Glutamatergic neuron (in vitro differentiated cells): ENCODE results near the gene SMG6. TPM values are rescaled to one million over a fixed set of nuclear protein-coding genes. Genes with fewer than 3 reads are reported as not detected.
A peak's percentile ranks its signal among the peaks of the same experiment; 100 is the strongest.

Source experiments
- DNase-seq: peaks from one replicate; pipeline ENCODE4 v3.0.0; 2022
- H3K27ac Mint-ChIP-seq: one replicate; pipeline ENCODE4 v1.8.0; 2020; ENCODE audit warnings: mild to moderate bottlenecking, mixed read lengths, inconsistent platforms; ENCODE audit not compliant: unreplicated experiment
- H3K27me3 Mint-ChIP-seq: one replicate; pipeline ENCODE4 v1.8.0; 2020; ENCODE audit warnings: mild to moderate bottlenecking, moderate library complexity, mixed read lengths, inconsistent platforms; ENCODE audit not compliant: unreplicated experiment
- H3K36me3 Mint-ChIP-seq: one replicate; pipeline ENCODE4 v1.8.0; 2020; ENCODE audit warnings: mild to moderate bottlenecking, mixed read lengths, inconsistent platforms; ENCODE audit not compliant: unreplicated experiment
- H3K4me1 Mint-ChIP-seq: one replicate; pipeline ENCODE4 v1.8.0; 2020; ENCODE audit warnings: mild to moderate bottlenecking, low read depth, mixed read lengths, inconsistent platforms; ENCODE audit not compliant: unreplicated experiment
- H3K4me3 Mint-ChIP-seq: one replicate; pipeline ENCODE4 v1.8.0; 2020; ENCODE audit warnings: mild to moderate bottlenecking, mixed read lengths, inconsistent platforms; ENCODE audit not compliant: unreplicated experiment
- H3K9me3 Mint-ChIP-seq: one replicate; pipeline ENCODE4 v1.8.0; 2020; ENCODE audit warnings: mild to moderate bottlenecking, moderate library complexity, mixed read lengths, inconsistent platforms; ENCODE audit not compliant: unreplicated experiment
- CTCF ChIP-seq: fragments of 200-600 bp; sonication (generic); IDR thresholded peaks from one replicate; pipeline ENCODE4 v1.5.0; 2021; ENCODE audit not compliant: partially characterized antibody, unreplicated experiment
- total RNA-seq: library from RNA; stranded (reverse); fragmentation: NEBNext Ultra II Directional; extraction: Animal tissue kit (Norgen Biotek cat#: 25700); gene quantifications from one replicate; pipeline ENCODE4 v1.2.1, GENCODE V29; 2021; ENCODE audit not compliant: unreplicated experiment

The SMG6 gene
- total RNA-seq, 1 donor from 2014 or later: 42.7 TPM

DNA sequence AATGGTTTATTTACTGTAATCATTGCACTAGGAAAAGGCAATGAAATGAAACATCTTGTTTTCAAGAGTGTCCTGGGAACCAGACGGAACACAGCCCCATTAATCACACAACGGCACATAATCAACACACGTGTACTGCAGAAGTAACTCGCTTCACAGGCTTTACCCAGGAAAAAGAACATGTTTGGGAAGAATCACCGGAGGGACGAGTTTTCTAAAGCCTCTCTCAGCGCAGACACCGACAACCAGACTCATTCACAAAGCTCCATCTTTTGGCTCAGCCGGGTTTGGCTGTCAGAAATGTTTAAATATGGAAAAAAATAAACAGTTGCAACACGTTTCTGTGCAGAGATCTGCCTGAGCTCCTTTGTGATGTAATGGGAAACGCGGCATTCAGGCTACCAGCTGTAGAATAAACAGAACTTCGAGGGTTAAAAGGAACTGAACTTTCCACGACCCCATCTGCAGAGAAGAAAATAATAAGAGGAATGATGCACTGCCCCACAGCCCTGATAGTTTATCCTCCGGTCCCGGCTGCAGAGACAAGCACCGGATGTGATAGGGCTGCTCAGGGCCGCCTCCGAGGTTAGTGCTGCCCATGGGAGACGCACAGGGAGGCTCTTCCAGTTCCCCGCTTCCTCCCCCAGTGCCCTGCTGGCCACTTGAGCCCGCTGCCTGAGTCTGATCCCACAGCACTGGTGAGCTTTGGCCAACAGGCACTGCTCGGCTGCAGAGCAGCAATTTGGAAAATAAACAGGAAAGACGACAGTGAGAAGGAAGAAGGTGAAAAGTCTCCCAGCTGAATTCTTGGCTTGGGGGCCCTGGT is 128.9 kb downstream of the SMG6 start:
- Mint-ChIP-seq H3K4me1 (peaks cover 27% of the 10 kb centered on the region), H3K9me3 (peaks cover 1% of the 10 kb centered on the region), H3K27me3 (no peaks in the 10 kb centered on the region), H3K36me3 (no peaks in the 10 kb centered on the region), H3K27ac (no peak overlapping the region), H3K4me3 (no peak overlapping the region)
- TF ChIP-seq CTCF: no peak
- DNase-seq: no peak

DNA sequence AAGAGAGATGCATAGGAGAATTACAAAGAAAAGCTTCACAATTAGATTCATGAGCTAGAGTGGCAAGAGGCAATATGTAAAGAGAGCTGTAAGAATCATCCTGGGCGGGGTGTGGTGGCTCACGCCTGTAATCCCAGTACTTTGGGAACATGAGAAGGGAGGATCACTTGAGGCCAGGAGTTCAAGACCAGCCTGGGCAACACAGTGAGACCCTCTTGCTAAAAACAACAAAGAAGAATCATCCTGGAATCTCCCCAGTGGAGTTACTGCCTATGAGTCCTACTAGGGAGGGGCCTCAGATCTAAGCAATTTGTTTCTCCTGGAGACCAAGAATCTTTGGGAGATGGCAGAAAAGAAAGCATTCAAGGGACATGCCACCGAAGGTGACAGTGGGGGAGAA is 129.6 kb downstream of the SMG6 start:
- Mint-ChIP-seq H3K27ac (no peak overlapping the region), H3K4me3 (no peak overlapping the region), H3K9me3 (peaks cover 1% of the 10 kb centered on the region), H3K27me3 (peaks cover 3% of the 10 kb centered on the region), H3K36me3 (no peaks in the 10 kb centered on the region), H3K4me1 (peaks cover 27% of the 10 kb centered on the region)
- DNase-seq: no peak
- no peak for TF ChIP-seq CTCF

GRCh38 chr17:2172999-2173398 is 130.6 kb downstream of the SMG6 start:
- Mint-ChIP-seq H3K27me3 (peaks cover 3% of the 10 kb centered on the region), H3K27ac (peak overlapping the region; percentile 87), H3K4me3 (peak overlapping the region; percentile 54), H3K4me1 (peaks cover 27% of the 10 kb centered on the region), H3K36me3 (no peaks in the 10 kb centered on the region), H3K9me3 (peaks cover 1% of the 10 kb centered on the region)
- DNase-seq: no peak
- no peak for TF ChIP-seq CTCF

DNA sequence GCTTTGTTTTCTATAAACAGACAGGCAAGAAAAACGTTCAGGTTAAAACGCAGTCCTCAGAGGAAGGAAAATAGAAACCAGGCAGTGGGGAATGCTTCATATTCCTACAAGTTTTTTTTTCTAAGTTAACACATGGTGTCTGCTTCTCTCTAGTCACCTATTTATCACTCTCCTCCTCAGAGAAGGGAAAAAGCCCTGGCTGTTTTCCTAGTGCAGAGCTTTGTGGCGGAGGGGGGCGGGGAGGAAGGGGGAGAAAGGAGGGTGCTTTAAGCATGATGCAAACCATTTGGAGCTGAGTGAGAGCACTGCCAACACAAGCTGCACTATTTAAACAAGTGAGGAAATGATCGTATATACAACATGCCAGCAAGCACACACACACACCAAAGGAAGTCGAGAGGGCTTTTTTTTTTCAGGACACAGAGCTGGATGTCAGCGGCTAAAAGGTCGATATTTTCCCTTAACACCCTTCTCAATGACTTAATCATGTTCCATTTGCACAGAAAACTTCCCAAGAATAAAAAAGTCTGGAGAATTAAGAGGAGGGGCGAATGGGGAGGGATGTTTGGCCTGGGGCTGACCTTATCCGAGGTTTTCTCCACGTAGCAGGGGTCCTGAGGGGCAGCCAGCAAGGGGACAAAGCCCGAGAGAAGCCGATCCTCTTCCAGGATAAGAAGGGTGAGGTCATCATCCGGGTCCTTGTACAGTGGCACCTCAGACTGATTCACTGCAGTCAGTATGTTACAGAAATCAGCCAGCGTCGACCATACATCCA is 131.3 kb downstream of the SMG6 start:
- peaks cover 3% of the 10 kb centered on the region for H3K27me3 Mint-ChIP-seq
- DNase-seq: peak; percentile 33
- TF ChIP-seq CTCF: no peak
- peaks cover 27% of the 10 kb centered on the region for H3K4me1 Mint-ChIP-seq
- H3K4me3 Mint-ChIP-seq: peak overlapping the region; percentile 45
- H3K36me3 Mint-ChIP-seq: no peaks in the 10 kb centered on the region
- peak overlapping the region; percentile 87 for H3K27ac Mint-ChIP-seq
- peaks cover 1% of the 10 kb centered on the region for H3K9me3 Mint-ChIP-seq

GRCh38 chr17:2171702-2172076 is 131.9 kb downstream of the SMG6 start:
- Mint-ChIP-seq H3K27me3 (peaks cover 3% of the 10 kb centered on the region), H3K36me3 (no peaks in the 10 kb centered on the region), H3K27ac (peak overlapping the region; percentile 87), H3K4me1 (peaks cover 27% of the 10 kb centered on the region), H3K9me3 (peaks cover 1% of the 10 kb centered on the region), H3K4me3 (peak overlapping the region; percentile 45)
- peak; percentile 26 for DNase-seq
- no peak for TF ChIP-seq CTCF
